Activated CD4-positive, CD25-positive, alpha-beta regulatory T cell treated with anti-CD3 and anti-CD28 coated beads, Interleukin-2, amount 50 U/mL, for 72 hours (primary cell): ENCODE measurements around the gene APOBEC3H.

Source experiments
- DNase-seq: peaks from one replicate; pipeline ENCODE4 v3.0.0; 2021

APOBEC3H gene

DNA sequence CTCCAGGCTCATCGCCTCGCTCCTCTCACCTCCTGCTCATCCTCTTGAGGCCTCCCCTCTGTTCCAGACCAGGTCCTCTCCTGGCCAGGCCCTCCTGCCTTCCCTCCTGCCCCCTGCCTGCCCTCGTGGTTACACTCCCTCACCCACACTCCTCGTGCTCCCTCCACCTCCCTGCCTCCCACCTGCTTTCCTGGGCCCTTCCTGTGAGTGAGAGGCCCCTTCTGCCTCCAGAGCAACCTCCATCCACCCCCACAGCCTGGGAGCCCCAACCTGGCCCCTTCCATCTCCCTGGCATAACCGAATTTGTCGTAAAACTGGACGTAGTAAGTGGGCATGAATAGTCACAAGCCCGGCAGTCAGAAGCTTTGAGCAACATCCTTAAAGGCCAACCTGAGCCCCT is 15.4 kb upstream of the APOBEC3H start:
- no peak for DNase-seq

- no peak for DNase-seq
Observed at GRCh38 chr22:39083212-39084165, 13.6 kb upstream of the APOBEC3H start.

GRCh38 chr22:39084666-39085065 is 12.4 kb upstream of the APOBEC3H start:
- DNase-seq: no peak

DNA sequence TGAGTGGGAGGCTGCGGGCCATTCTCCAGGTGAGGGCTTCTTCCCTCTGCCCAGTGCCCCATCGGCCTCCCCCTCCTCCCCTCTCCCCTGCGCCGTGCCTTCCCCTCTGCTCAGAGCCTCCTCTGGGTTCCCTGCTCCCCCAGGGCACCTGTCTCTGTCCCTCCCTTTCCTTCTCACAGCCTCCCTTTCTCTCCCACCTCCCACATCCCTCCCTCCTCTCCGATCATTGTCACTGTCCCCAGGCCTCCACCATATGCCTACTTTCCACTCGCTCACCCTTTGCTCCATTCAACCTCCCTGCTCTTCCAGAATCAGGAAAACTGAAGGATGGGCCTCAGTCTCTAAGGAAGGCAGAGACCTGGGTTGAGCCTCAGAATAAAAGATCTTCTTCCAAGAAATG is 9.9 kb upstream of the APOBEC3H start:
- DNase-seq: no peak

- DNase-seq: no peak
Observed at GRCh38 chr22:39087881-39088684, 9.0 kb upstream of the APOBEC3H start.

DNA sequence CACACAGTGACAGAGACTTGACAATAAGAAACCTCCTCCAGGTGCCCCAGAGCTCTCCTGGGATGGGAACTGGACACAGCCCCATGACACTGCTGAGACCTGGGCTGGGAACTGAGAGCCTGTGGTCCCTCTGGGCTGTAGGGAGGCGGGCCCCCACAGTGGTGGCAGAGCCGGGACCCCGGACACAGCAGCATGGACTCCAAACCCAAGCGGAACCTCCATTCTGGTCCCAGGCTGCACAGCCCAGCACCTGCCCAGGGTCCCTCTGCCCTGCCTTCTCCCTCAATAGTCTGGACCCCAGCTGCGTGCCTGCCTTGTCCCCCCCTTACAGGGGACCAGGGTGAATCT is 8.4 kb upstream of the APOBEC3H start:
- no peak for DNase-seq

DNA sequence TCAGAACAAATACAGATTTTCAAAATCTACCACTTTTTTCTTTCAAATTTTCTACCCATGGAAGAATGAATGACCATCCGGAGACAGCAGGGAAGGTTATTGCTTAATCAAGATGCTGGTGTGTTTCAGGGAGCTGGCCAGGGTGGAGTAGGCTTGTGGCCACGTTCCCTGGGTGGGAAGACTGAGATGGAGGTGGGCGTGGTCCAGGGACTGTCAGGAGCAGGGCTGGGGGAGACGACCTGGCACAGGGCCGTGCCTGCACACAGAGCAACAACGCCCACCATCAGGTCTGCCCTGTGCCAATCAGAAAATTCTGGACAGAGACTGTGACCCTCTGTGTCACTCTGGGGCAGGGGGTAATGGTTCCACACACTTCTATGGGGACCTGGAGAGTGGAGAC is 7.1 kb upstream of the APOBEC3H start:
- DNase-seq: no peak

- DNase-seq: peak; percentile 78
Observed at GRCh38 chr22:39090426-39091064, 6.5 kb upstream of the APOBEC3H start.

GRCh38 chr22:39091126-39092081 is 5.6 kb upstream of the APOBEC3H start:
- no peak for DNase-seq

GRCh38 chr22:39092111-39092862 is 4.8 kb upstream of the APOBEC3H start:
- no peak for DNase-seq

GRCh38 chr22:39094717-39095389 is 2.2 kb upstream of the APOBEC3H start:
- no peak for DNase-seq

GRCh38 chr22:39095971-39096370 is 1.1 kb upstream of the APOBEC3H start:
- DNase-seq: no peak

DNA sequence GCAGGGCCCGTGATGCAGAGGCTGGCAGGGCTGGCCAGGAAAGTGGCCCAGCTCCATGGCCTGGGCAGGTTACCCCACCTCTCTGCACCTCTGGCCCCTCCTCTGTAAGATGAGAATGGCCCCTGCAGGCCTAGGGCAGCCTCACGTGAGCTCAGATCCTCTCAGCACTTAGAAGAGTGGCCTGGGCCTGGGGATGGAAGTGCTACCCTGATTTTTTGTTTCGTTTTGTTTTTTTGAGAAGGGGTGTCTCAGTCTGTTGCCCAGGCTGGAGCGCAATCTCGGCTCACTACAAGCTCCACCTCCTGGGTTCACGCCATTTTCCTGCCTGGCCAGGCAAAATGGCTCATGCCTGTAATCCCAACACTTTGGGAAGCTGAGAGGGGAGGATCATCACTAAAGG is 982 bp downstream of the APOBEC3H start:
- DNase-seq: no peak

DNA sequence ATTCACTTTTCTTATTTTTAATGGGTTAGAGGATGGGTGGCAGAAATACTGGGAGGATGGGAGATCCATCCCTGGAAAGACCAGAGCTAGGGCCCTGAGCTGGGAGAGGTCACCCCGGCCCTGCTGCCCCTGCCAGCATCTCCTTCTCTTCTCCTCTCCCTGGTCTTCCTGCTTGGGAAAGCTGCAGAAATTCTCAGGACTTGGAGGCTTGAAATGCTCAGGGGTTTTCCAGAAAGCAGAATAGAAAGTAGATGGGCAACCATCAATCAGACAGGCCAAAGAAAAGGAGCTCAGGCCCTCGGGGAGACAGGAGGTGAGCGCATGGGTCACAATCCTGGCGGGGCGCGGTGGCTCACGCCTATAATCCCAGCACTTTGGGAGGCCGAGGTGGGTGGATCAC is 1.5 kb downstream of the APOBEC3H start:
- no peak for DNase-seq

GRCh38 chr22:39101226-39101625 is 4.2 kb downstream of the APOBEC3H start:
- DNase-seq: no peak

DNA sequence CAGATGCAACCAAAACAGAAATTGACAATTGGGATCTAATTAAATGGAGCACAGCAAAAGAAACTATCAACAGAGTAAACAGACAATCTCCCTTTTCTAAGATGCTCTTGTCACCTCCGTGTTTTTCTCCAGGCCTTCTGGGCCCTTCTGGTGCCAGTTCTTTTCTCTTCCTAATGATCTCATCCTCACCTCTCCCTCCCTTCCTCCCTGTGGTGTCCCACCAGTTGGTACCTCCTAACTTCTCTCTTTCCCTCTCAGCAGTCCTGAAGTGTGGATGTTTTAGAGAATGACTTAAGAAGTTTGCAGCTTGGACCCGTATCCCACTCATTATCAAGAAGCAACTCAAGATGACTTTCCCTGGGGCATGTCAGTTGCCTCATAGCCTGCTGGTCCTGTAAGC is 6.4 kb downstream of the APOBEC3H start:
- no peak for DNase-seq

- DNase-seq: no peak
Observed at GRCh38 chr22:39106326-39106725, 9.3 kb downstream of the APOBEC3H start.

GRCh38 chr22:39108487-39108886 is 11.4 kb downstream of the APOBEC3H start:
- no peak for DNase-seq

DNA sequence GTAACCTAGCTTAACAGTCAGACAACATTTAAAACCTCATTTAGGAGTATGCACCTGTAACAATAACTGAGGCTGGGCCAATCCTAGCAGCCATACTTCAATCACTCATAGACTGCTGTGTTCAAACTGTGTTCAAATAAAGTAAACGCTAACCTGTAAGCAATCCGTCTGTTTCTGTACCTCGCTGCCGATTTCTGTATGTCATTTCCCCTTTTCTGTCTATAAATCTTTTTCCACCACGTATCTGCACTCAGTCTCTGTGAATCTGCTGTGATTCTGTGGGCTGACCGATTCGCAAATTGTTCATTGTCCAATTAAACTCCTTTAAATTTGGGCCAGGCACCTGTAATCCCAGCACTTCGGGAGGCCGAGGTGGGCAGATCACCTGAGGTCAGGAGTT is 12.3 kb downstream of the APOBEC3H start:
- DNase-seq: no peak

DNA sequence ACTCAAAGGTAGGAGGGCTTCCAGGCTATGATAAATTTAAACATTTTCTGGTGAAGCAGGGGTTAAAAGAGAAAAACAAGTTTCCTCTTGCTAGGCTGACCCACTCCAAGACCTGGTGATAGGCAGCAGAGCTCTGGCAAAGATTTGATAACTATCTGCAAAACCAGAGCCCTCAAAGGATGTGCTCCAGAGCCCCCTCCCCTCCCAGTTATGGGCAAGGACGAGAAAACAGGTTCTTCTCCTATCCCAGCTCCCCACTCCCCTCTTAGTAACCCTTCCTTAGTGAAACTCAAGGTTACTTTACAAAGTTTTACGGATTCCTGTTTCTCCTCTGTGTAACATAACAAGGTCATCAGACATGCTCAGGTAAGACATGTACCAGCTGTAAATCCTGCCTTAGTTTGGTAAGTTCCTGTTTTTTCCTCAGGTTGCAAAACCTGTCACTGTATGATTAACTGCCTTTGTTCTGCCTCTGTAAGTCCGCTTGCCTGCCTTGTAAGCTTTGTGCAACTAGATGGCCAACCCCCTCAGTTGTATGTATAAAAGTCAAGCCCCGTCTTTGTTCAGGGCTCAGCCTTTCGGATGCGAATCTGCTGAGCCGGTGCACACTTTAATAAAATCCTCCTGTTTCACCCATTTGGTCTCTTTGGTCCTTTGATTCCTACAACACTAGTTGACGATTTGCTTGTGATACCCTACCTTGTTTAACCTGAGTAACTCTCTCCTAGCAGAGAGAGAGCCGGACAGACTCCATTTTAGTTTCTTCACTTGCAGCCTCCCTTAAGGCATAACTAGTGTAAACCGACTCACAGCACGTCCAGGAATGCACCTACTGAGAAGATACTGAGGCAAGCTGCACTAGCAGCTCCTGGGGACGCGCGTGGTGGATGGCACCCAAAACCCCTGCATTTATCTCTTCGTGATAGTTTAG is 13.9 kb downstream of the APOBEC3H start:
- DNase-seq: no peak
